Activated T-cell treated with anti-CD3 and anti-CD28 coated beads, Interleukin-2, amount 50 U/mL, for 48 hours (primary cell): ENCODE data around the gene STARD8.
"Not testable (repeated sequence)": the region's sequence is repeated elsewhere in the genome, so short reads cannot be mapped to it uniquely, and the experiment has no call there.

Experiments used
- DNase-seq, 2 experiments: peaks; one replicate each; pipeline ENCODE4 v3.0.0-alpha.2; 2020

The STARD8 gene, protein sequence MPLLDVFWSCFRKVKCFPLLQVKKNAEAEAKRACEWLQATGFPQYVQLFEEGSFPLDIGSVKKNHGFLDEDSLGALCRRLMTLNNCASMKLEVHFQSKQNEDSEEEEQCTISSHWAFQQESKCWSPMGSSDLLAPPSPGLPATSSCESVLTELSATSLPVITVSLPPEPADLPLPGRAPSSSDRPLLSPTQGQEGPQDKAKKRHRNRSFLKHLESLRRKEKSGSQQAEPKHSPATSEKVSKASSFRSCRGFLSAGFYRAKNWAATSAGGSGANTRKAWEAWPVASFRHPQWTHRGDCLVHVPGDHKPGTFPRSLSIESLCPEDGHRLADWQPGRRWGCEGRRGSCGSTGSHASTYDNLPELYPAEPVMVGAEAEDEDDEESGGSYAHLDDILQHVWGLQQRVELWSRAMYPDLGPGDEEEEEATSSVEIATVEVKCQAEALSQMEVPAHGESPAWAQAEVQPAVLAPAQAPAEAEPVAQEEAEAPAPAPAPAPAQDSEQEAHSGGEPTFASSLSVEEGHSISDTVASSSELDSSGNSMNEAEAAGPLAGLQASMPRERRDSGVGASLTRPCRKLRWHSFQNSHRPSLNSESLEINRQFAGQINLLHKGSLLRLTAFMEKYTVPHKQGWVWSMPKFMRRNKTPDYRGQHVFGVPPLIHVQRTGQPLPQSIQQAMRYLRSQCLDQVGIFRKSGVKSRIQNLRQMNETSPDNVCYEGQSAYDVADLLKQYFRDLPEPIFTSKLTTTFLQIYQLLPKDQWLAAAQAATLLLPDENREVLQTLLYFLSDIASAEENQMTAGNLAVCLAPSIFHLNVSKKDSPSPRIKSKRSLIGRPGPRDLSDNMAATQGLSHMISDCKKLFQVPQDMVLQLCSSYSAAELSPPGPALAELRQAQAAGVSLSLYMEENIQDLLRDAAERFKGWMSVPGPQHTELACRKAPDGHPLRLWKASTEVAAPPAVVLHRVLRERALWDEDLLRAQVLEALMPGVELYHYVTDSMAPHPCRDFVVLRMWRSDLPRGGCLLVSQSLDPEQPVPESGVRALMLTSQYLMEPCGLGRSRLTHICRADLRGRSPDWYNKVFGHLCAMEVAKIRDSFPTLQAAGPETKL

GRCh38 chrX:68647156-68647957 is at the start of gene STARD8:
Gene STARD8, plus strand, starts transcription at chrX:68647666. Its CDS starts 217 bp downstream, at chrX:68647883.
- no peak for DNase-seq

DNA sequence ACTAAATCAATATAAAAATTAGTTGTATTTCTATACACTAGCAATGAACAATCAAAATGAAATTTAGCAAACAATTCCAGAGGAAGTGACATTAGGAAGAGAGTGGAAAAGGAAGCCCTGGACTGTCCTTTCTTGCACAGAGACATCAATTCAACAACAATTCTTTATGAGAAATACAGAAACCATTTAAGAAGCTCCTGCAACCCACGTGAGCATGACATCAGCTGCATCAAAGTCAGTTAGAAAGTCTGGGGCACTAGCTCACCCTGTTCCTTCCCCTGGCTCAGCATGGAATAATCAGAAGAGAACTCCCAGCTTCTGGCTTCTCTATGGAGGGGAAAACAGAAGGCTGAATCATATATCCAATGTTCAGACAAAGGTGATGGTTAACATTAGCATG is 48.6 kb upstream of the STARD8 start:
- DNase-seq, result no peak

DNA sequence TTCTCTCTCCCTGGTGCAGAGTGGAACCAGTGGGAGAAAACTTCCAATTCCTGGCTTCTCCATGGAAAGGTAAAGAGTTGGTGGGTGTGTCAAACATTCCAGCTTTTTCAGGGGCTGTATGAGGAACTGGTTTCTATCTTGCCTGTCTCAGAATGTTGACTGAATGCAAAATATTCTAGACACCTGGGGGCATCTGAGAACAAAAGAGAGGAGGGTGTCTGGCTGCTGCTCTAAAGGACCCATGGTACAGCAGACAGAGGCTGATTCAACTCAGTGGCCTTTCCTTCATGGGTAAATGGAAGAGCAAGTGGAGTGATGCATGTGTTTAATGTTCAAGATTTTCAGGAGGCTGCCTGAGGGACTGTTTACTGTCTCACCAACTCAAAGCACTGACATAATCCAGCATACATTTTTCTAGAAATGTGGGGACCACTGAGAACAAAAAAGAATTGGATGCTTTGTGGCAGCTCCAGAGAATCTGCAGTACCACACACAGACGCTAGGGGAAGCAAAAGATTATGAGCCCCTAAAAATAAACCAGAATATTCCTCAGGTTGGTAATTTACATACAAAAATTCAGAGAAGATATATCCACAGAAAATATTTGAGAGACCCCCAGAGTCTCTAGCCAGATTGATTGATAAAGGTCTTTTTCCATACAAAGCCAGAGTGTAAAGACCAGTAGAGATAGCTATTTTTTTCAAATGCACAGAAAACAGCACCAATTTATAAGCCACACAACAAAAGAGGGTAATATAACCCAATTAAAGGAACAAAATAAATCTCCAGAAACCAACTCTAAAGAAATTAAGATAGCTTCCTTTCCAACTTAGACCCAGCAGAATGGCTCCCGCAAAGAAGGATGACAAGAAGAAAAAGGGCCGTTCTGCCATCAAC is 48.0 kb upstream of the STARD8 start:
- DNase-seq, result peak; percentile 22

DNA sequence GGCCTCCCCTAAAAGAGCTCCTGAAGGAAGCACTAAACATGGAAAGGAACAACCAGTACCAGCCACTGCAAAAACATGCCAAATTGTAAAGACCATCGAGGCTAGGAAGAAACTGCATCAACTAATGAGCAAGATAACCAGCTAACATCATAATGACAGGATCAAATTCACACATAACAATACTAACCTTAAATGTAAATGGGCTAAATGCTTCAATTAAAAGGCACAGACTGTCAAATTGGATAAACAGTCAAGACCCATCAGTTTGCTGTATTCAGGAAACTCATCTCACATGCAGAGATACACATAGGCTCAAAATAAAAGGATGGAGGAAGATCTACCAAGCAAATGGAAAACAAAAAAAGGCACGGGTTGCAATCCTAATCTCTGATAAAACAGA is 43.2 kb upstream of the STARD8 start:
- DNase-seq, result not testable (repeated sequence)

- DNase-seq, result not testable (repeated sequence)
Observed at GRCh38 chrX:68614733-68615132, 32.7 kb upstream of the STARD8 start.

- DNase-seq, result no peak
Observed at GRCh38 chrX:68627986-68628385, 19.5 kb upstream of the STARD8 start.

DNA sequence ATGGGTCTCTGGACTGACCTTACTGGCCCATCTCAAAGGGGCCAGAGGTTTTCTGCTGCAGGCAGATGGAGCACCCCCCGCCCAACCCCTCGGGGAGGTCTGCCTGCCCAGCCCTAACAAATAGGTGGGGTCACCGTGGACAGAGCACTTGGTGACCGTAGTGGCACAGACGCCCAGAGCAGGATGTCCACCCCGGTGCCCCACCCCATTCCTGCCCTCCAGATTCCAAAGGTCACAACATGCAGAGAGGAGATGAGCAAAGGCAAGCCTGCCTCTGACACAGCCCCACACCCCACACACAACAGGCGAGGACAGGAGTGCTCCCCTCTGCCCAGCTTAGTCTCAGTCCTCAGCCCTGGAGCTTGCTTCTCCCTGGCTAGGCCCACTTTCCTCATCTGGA is 17.5 kb upstream of the STARD8 start:
- not testable (repeated sequence) for DNase-seq

- DNase-seq, result no peak
Observed at GRCh38 chrX:68631336-68631735, 16.1 kb upstream of the STARD8 start.

DNA sequence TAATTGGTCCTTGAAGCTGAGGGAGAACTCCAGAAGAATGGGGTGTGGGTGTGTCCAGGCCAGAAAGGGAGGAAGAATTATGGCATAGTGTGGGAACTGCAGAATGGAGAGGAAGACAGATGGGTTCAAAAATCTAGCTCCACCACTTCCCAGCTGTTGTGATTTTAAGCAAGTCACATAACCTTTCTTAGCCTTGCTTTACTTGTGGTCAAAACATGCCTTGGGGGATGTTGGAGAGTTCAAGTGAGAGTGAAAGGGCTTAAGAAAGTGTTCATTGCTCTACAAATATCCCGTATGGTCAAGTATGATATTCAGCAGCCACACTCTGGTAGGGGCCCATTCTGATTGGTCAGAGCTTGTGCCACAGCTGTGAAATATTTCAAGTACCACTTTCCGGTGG is 15.0 kb upstream of the STARD8 start:
- no peak for DNase-seq

DNA sequence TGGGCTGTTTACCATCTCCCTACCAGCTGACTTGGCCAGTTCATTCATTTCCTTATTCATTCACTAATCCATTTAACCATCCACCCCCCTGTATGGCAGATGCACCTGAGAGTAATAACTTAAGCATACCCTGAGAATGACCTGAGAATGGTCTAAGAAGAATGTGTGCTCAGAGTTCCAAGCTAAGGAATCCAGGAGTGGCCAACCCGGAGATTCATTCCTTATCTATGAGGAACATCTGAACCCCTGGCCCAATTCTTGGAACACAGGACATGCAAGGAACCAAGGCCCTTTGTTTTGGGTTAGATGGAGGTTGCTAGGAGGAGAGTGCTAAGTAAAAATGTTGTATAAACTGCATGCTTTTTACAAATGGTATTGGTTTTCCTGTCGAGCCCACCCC is 13.5 kb upstream of the STARD8 start:
- no peak for DNase-seq

DNA sequence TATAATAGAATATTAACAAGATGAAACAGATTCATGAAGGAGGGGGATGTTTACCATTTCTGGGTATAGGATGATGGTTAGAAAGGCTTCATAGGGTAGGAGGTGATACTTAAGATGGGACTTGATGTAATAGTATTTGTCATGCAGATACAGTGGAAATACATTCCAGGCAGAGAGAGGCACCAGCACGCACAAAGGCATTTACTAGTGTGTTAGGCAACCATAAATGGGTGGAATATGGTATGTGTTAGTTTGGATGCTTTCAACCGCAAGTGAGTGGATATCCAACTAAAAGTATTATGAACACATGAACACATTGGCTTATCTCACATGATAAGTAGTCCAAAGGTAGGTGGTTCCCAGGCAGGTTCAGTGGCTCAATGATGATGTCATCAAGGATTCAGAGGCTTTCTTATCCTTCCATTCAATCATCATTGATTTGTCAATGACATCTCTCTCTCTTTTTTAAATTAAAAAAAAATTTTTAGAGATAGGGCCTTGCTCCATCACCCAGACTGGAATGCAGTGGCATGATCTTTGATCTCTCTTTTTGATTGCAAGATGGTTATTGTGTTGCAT is 12.7 kb upstream of the STARD8 start:
- no peak for DNase-seq

- DNase-seq, result no peak
Observed at GRCh38 chrX:68640661-68641060, 6.8 kb upstream of the STARD8 start.

GRCh38 chrX:68644861-68645260 is 2.6 kb upstream of the STARD8 start:
- DNase-seq, result no peak

- DNase-seq, result no peak
Observed at GRCh38 chrX:68646421-68646820, 1.0 kb upstream of the STARD8 start.

DNA sequence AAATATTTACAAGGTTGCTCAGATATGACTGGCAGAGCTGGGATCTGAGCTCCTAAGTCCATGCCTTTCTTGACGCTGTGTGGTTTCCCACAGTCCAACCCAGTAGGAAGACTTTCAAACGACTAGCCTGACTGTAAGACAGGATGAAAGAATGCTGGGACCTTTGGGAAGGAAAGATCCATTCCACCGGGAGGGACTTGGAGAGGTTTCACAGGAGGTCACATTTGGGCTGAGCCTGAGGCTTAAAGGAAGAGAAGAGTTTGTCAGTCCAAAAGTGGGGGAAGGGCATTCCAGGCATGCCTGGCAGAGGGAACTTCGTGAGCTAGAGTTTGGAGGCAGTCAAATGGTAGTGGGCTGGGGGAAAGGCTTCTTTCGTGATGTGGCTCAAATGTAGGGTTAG is 1.5 kb downstream of the STARD8 start:
- no peak for DNase-seq

DNA sequence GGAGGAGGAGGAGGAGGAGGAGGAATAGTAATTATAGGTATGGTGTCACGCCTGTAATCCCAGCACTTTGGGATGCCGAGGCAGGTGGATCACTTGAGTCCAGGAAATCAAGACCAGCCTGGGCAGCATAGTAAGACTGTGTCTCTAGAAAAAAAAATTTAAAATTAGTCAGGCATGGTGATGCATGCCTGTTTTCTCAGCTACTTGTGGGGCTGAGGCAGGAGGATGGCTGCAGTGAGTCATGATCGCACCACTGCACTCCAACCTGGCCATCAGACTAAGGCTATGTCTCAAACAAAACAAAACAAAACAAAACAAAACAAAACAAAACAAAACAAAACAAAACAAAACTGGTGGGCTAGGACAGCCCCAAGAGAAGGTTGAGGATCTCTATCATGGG is 3.0 kb downstream of the STARD8 start:
- DNase-seq, result no peak

DNA sequence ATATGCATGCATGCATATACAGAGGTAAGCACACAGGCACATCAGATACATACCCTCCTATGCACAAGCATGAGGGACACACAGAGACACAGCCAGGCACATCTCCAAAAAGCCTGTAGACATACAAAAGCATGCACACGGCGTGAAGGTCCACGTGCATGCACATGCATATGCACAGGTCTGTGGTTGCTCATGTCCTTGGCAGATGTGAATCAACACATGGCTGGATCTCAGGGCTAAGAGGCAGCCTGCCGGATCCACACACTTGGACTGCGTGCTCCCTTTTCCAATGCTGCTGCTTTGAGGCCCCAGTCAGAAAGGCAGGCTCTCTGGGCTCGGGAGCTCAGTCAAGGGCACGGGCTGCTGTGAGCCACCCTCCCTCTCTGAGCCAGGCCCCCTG is 3.6 kb downstream of the STARD8 start:
- no peak for DNase-seq

DNA sequence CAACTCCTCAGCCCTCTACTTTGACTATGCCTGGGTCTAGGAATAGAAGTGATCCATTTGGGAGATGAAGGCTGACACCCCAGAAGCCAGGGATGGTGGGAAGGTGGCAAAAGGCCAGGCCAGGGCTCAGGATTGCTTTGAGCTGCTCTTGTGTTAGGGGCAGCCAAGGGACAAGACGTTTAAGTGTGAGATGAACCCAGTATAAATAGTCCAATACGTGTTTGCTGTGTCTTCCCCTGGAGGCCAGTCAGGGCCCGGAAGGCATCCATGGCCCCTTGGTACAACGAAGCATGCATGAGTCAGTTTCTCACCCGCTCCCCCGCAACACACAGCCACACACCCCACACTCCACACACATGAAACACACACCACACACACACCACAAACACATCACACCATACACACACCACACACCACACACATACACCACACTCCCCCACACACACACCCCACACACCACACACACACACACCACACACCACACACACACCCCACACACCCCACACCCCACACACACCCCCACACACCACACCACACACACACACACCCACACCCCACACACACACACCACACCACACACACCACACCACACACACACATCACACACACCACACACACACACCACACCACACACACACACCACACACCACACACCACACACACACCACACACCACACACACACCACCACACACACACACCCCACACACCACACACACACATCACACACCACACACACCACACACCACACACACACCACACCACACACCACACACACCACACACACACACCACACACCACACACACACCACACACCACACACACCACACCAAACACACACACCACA is 5.1 kb downstream of the STARD8 start:
- DNase-seq, result no peak

DNA sequence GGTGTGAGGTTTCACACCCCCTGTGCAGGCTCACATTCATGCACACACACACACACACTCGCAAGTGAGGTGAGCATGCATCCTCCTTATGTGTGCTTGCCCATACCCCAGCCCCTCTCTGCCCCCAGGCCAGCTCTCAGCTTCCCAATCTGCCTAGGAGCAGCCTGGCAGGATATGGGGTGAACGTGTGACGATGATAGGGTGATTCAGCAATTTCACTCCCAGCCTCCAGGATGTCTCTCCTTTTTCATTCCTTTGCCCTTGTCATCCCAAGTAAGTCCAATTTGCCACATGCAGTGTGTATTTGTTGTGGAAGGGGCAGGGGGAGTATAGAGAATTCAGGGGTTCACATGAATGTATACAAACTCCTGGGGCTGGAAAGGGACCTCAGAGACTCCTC is 7.2 kb downstream of the STARD8 start:
- DNase-seq, result no peak

GRCh38 chrX:68656473-68656872 is 9.0 kb downstream of the STARD8 start:
- DNase-seq, result not testable (repeated sequence)
